ENCODE results near the gene PPM1F.
A peak's percentile ranks its signal among the peaks of the same experiment; 100 is the strongest.

PPM1F gene, protein sequence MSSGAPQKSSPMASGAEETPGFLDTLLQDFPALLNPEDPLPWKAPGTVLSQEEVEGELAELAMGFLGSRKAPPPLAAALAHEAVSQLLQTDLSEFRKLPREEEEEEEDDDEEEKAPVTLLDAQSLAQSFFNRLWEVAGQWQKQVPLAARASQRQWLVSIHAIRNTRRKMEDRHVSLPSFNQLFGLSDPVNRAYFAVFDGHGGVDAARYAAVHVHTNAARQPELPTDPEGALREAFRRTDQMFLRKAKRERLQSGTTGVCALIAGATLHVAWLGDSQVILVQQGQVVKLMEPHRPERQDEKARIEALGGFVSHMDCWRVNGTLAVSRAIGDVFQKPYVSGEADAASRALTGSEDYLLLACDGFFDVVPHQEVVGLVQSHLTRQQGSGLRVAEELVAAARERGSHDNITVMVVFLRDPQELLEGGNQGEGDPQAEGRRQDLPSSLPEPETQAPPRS

DNA sequence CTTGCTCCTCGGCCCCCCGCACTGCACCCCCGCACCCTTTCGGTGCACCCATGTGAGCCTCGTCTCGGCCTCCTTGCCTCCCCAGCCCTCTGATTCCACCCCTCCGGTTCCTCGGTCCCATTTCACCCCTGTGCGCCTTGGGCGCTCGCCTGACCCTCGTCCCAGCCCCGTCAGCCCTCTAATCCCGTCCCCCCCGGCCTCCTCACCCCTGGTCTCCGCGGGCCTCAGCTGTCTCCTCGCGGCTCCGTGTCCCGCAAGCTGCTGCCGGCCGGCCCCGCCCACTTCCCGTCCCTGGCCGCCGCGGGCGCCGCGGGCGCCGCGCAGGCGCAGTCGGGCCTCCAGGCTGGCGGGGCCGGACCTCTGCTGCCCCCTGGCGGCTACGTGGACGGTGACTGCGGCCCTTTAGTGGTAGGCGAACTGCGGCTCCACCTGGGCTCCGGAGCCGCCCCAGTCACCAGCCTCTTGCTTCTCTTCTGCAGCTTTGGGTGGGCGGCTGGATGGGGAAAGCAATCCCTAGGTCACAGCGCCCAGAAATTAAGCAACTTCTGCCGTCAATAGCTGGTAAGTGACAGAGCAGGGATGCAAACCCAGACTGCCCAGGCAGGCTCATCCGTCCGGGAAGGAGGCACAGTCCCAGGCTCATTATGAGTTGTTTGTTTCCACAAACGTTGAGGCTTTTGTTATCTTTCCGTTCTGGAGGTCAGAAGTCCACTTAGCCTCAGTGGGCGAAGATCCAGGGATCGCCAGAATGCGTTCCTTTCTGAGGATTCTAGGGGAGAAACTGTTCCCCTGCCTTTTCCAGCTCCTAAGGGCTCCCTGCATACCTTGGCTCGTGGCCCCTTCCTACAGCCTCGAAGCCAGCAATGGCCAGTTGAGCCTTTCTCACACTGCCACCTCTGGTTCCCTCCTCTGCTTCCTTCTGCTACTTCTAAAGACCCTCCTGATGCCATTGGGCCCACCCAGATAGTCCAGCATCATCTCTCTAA, at the start of gene PPM1F:
PPM1F (minus strand) TSS at position 263 of the 986 bp plus-strand sequence. CDS start 6,800 bp downstream, outside the sequence.
- DNase-seq (ENCODE audit: low spot score): peak; percentile 93

DNA sequence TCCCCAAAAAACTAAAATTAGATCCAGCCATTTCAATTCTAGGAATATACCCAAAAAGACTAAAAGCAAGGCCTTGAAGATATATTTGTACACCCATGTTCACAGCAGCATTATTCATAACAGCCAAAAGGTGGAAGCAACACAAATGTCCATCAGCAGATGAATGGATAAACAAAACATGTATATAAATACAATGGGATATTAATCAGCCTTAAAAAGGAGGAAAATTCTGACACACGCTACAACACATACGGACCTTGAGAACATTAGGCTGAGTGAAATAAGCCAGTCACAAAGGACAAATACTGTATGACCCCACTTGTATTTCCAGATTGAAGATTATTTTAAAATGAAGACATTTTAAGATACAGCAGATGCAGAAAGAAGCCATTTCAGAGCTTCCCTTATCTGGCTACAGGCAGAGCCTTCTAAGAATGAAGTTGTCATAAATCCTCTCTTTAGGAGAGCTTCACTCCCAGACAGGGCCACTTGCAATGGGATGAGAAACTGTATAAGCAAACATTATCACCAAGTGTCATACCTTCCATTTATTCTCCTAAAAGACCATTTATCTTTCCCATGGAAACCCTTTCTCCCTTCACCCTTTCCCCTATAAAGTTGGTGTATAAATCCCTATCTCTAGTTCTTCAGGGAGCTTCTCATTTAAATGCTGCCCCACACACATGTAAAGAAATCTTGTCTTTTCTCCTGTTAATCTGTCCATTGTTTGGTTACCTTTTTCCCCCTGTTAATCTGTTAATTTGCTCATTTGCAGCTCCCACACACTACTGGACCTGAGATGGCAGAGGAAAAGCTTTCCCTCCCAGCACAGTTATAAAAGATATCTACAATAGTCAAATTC, 49.2 kb upstream of the PPM1F start:
- no peak for DNase-seq (ENCODE audit: low spot score)

DNA sequence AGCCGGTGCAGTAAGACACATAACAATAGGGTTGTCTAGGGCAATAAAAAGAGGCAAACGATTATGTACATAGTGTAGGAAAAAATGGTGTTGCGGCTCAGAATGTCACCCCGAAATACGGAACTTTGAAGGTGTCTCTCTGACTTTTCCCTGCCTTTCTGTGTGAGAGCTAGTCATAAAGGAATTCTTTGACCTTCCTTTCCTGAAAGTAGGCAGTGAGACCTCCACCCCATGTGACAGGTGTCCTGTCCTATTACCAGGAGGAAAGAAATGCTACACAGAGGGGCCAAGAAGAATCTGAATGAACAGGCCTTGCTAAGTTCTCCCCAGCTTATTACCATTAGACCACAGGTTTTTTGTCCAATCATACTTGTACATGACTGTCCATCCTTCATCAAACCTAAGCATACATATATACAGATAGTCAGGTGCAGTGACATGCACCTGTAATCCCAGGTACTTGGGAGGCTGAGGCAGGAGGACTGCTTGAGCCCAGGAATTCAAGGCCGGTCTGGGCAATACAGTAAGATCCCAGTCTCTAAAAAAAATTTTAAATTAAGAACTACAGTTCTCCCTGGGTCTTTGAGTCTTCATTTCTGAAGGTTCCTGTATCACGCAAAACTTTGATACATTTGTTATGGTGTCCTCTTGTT, 46.1 kb upstream of the PPM1F start:
- DNase-seq (ENCODE audit: low spot score): no peak

DNA sequence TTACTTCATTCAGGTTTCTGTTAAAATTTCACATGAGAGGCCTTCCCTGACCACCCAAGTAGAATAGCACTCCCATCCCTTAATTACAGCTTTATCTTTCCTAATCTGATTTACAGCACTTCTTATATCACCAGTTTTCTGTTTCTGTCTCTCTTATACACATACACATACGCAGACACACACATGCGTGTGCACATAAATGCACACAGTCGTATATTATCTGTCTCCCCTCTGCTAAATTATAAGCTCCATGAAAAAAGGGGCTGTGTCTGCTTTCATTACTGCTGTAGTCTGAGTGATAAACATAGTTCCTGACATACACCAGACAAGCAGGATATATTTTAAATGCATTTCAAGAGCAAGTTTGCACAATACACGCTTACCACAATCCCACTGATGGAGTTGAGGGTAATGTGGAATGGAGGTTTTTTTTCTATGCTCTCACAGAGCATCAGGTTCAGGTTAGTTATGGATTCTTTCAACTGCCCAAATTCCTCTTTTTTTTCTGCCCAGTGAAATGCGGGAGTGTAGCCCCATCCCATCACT, 43.6 kb upstream of the PPM1F start:
- no peak for DNase-seq (ENCODE audit: low spot score)

DNA sequence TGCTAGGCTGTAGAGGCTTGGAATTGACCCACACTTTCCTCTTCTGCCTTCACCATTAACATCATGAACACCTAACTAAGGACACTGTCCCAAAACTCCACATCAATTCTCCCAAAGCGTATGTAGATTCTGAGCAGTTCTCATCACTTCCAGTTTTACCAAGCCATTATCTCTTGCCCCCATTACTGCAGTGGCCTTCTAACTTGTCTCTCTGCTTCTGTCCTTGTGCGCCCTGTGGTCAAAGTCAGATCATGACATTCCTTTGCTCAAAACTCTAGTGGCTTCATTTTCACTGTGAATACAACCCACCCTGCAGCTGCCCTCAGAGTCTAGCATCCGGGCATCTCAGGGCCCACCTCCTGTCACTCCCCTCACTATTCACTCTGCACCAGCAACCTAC, 43.0 kb upstream of the PPM1F start:
- no peak for DNase-seq (ENCODE audit: low spot score)

DNA sequence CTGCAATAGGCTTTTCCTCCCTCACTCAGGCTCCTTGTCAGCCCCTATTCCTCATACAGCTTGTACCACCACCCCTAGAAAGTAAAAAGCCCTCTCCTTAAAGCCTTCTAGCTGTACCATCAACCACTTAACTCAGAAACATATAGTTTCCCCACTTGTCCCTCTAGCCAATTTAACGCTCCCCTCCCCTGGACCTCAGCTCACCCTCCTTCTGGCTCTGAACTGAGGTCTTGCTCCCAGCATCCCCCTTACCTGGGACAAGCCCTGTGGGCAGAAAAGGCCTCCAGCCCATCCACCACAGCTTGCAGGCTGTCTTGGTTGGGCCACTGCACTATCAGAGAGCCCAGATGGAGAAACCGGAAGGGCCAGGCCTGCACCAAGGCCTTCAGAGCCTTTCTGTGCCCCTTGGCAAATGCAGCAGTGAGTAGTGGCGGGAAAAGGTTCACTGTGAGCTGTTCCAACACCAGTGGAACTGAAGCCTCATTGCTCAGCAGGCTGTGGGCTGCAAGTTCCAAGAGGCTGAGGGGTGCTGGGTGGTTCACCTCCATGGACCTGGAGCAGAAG, 42.3 kb upstream of the PPM1F start:
- DNase-seq (ENCODE audit: low spot score): no peak

DNA sequence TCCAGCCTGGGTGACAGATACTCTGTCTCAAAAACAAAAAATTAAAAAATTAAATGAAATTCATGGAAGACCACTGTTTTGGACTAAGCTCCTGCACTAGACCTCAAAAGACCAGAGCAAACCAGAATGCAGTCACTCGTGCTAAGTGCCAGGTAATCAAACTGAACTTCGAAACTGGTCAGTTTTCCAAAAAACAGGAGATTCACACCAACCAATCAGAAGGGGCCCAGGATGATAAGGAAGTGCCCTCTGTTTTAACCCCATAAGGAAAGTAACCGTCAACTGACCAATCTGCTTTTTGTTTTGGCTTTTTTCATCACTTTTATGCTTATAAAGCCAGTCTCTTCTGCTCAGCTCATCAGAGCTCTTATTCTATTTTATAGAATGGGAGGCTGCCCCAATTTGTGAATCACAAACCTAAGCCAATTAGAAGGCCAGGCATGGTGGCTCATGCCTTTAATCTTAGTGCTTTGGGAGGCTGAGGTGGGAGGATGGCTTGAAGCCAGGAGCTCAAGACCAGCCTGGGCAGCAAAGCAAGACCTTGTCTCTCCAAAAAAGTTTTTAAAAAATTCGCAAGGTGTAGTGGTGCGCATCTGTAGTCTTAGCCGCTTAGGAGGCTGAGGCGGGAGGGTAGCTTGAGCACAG, 40.1 kb upstream of the PPM1F start:
- no peak for DNase-seq (ENCODE audit: low spot score)

DNA sequence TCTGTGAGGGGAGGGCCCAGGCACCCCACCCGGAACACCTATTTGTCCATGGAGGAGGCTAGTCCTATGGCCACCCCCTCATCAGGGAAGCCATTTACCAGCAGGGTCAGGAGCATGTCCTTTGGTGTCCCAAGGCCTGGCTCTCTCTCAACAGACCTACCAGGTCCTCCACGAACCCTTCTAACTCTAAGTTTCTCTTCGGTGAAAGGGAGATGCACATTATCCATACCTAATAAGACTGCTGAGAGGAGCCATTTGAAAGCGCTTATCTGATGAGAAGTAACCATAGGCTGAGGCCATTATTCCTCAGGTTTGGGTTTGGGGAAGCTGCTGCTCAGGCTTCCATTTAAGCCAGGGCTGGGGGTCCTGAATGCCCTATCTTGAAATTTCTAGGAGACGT, 39.1 kb upstream of the PPM1F start:
- DNase-seq (ENCODE audit: low spot score): no peak

DNA sequence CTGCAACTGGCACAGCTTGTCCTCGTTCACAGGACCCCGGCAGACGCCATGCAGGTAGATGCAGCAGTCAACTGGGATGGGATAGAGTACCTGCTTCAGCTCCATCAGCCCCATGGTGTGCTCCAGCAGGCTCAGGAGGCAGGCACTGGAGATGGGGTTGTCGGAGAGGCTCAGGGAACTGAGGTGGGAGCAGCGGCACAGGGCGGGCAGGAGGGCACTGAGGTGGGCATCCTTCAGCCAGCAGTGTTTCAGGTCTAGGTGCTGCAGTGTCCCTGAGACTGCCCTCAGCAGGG, 38.6 kb upstream of the PPM1F start:
- DNase-seq (ENCODE audit: low spot score): no peak

DNA sequence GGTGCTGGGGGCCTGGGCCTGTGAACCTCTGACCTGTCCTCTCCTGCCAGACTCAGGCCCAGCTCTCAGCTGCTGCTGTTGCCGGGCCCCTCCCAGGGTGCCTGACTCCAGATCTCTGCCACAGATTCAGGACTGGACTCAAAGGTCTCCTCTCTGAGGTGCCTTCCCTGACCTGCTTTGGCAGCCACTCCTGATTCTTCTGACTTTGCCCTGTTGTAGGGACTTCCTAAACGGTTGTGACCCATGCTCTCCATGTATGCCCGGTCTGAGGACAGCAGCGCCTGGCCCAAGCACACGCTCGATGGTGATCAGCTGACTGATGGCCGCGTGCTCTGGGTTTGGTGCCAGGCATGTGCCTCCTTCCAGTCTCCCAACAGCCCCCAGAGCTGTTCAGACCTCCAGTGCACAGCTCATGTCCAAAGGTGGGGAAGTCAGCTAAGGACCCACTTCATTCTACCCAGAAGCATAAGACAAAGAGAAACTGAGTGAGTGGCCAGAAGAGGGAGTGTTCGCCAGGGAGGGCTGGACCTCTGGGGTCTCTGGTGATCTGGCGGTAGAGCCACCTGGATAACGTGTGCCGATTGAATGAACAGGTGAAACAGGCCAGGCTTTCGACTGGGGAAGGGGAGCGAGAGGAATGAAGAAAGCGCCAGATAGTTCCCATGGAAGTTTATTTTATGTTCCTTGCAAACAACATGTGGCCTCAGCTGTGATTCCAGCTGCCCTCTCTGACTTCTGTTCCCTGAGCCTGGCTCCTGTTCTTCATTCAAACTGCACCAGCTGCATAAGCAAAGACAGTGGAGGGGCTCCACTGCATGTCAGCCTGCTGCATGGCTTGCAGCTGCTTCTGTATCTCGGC, 38.0 kb upstream of the PPM1F start:
- no peak for DNase-seq (ENCODE audit: low spot score)

DNA sequence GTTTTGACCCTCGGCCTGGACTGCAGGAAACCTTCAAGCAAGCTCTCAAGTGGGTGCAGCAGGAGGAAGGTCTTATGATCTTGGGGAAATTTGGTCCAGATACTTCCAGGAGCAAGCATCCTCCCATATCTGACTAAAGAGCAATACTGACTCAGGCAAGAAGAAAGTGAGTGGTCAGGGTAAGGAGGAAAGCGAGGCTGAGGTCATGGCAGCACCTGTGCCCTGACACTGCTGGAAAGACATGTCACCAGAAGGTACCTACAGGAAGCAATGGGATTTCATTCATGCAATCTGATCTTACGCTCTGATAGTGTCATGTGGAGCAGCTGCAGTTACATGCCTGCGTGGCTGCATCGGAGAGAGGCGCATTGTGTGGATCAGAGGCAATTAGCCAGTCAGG, 36.4 kb upstream of the PPM1F start:
- no peak for DNase-seq (ENCODE audit: low spot score)

DNA sequence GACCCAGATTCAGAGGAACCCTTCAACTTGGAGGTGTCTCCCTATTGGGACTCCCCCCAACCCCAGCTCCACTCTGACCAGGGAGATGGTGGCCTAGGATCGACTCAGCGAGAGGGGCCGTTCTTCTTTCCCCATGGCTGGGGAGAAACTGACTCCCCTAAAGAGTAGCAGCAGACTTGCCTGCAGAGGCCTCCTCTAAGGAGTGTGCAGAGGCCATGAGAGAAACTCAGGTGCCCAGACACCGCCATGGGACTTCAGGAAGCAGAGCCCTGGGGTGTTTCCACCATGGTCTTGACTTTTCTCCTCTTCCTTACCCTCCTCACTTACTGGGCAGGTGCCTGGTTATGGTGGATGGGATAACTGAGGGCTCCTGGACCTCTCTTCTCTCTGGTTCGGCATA, 32.6 kb upstream of the PPM1F start:
- DNase-seq (ENCODE audit: low spot score): no peak

DNA sequence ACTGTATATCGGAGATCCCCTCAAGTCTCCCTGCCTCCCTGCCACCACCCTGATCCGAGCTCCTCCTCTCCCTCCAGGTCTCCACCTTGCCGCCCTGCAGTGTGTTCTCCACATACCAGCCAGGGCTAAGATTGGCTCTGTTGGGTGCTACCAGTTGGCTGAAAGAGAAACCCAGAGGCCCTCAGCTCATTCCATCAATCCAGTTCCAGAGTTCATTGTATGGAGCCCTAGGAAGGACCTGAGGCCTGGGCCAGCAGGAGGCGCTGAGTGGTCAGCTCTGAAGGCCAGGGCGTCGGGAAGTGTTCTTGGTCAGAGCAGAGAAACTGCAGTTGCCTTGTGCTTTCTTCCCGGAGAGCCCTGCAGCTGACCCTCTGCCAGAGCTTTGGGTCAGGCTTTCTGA, 32.1 kb upstream of the PPM1F start:
- no peak for DNase-seq (ENCODE audit: low spot score)

DNA sequence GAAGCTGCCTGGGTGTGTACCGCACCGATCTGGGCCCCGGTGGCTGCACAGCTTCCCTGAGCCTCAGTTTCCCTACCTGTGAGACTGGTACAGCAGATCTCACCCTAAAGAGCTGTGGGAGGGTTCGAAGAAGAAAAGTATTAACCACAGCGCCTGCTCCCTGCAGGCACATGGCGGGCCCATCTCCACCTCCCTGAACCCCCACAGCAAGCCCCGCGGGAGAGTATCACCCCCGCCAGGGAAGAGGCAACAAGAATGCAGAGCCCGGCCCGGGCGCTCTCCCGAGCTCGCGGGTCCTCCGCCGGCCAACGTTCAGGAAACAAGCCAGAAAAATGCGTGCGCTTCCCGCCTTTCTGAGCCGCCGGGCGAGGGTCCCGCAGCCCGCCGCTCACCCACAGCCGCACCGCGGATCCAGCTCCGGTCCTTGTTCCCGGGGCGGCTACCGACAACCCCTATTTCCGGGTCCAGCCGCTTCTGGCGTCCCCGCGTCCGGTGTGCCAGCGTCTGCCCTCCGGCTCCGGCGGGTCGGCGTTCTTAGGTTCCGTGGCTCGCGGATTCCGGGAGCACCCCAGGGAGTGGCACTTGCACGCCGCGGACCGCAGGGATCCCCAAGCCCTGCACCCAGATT, 29.8 kb upstream of the PPM1F start, which contains the start of gene TOP3B:
TOP3B (minus strand) TSS at position 450 of the 628 bp plus-strand sequence. CDS start 7,078 bp downstream, outside the sequence.
- peak; percentile 87 for DNase-seq (ENCODE audit: low spot score)

DNA sequence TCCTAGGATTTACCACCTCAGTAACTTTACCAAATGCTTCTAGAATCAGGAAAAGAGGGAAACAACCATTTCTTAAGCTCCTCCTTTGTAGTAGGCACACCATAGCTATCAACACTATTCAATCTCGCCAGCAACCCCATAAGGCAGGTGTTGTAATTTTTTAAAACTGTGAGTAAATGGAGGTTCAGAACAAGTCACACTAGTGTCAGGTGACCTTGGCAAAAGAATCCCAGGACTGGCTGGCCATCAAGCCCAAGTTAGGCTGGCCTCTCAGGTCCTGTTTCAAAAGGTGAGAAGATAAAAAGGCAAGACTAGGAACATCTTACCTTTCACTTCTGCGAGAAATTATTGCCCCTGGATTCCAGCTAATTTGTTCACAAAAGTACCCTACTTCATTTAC, 29.2 kb upstream of the PPM1F start:
- DNase-seq (ENCODE audit: low spot score): no peak

DNA sequence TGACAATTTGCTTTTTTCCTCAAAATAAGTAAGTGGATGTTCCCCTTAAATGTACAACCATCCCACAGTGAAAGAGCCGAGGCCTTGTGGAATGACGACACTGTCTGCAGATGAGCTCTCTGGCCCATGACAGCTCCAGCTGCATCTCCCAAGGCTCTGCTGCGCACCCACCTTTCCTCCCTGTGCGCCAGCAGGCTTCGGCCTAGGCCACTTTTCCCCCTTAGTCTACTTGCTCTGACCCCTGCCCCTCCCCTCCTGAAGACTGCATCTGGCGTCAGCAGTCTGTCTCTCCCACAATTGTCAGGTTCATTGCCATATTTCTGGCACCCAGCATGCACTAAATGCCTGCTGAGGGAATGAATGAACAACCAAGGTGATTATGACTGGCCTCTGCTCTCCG, 27.9 kb upstream of the PPM1F start:
- no peak for DNase-seq (ENCODE audit: low spot score)

DNA sequence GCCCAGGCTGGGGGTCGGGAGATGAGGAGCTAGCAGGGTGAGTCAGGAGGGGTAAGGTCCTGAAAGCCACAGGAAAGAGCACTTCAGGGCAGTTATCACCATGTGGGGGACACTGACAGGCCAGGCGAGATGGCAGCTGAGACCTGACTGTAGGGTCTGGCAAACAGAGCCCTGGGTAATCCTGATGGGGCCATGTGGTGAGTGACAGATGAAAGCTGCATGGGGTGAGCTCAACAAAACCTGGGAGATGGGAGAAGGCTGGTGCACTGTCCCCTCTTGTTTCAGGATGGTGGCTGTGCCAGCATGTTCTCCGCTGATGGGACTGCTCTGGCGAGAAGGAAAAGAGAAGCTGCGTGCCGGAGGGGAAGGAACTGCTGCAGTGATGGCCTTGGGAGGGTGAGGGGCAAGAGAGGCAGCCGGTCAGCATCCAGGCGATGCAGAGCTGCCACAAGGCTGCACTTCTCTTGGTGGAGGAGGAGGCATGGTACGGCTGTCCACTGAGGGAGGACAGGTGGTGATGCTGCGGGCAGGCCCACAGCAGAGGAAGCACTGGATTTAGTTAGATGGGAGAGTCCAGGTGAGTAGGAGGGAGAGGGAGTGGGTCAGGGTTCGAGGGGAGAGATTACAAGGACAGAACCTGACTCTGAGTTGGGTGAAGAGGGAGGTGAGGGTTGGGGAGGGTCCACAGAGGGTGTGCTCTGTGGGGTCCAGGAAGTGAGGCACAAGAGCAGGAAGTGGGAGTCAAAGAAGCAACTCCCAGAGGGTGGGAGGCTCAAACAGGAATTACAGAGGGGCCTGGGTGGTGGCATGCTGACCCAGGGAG, 26.1 kb upstream of the PPM1F start:
- DNase-seq (ENCODE audit: low spot score): no peak

DNA sequence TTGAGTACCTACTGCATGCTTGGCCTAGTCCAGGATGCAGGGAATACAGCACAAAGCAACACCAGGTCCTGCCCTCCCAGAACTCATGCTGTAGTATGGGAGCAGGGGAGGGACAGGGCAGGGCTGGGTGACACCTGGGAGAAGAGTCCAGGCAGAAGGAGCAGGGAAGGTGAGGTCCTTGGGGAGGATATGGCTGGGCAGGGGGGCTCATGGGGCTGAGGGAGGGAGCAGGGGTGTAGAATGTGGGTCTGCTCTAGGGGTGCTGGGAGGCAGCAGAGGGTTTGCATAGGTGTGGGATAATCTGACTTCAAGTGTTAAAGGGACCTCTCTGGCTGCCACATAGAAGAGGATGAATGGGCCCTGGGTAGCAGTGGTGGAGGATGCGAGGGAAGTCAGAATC, 25.2 kb upstream of the PPM1F start:
- DNase-seq (ENCODE audit: low spot score): no peak

Measured in left forelimb (tissue), 1 donor.